Endometrial microvascular endothelial cells (primary cell): ENCODE results near the gene ITGA6. TPM values are rescaled to one million over a fixed set of nuclear protein-coding genes. Genes with fewer than 3 reads are reported as not detected.

Experiments
- in situ Hi-C: cut with HindIII; loops from 2 replicates; pipeline ENCODE4 v1.10.0; 2017; ENCODE audit warnings: low sequenced_read_pairs, low pct_unique_long_range_greater_than_20kb; ENCODE audit errors: inconsistent ontology term
- total RNA-seq: library from RNA; depleted of rRNA; stranded (reverse); fragments of >200 nt; gene quantifications from one replicate; pipeline ENCODE4 v1.2.3, GENCODE V29; 2015; ENCODE audit errors: inconsistent ontology term

ITGA6 gene
- total RNA-seq, 1 donor from 2014 or later: 295 TPM

DNA sequence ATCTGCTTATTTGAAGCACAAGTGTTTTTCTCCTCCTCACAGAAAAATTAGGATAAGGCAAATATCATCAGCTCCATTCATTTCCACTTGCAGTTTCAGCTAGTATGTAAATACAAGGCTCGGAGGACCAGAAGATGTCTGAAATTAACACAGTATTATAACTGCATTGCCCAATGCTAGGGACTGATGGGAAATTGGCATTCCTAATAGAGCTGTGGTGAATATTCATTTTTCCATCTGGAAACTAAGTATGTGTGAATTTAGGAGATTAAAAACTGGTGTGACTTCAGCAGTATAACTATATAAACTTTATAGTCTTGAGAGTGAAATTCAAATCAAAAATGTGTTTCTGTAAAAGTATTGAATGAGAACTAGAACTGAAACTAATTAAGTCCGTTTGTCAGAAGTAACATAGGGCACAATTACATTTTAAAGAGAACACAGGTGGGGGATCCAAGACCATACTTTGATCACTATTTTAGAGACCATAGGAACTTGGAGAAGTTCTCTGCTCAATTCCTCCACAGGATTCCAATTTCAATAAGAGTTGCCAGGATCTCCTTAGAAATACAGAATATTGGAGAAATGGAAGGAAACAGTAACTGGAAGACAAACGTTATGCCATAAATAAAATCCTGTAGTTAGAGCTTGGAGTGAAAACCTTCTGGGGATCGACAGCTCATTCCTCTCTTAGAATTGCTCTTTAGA is 12.1 kb upstream of the ITGA6 start:
- in situ Hi-C loops: no loop called here

- in situ Hi-C loops: no loop called here
Observed at GRCh38 chr2:172415865-172416183, 11.6 kb upstream of the ITGA6 start.

GRCh38 chr2:172416447-172417058 is 10.8 kb upstream of the ITGA6 start:
- in situ Hi-C loops: no loop called here

GRCh38 chr2:172420216-172420615 is 7.2 kb upstream of the ITGA6 start:
- in situ Hi-C loops: no loop called here

GRCh38 chr2:172423160-172423559 is 4.2 kb upstream of the ITGA6 start:
- in situ Hi-C loops: no loop called here

- in situ Hi-C loops: no loop called here
Observed at GRCh38 chr2:172425336-172425735, 2.0 kb upstream of the ITGA6 start.

DNA sequence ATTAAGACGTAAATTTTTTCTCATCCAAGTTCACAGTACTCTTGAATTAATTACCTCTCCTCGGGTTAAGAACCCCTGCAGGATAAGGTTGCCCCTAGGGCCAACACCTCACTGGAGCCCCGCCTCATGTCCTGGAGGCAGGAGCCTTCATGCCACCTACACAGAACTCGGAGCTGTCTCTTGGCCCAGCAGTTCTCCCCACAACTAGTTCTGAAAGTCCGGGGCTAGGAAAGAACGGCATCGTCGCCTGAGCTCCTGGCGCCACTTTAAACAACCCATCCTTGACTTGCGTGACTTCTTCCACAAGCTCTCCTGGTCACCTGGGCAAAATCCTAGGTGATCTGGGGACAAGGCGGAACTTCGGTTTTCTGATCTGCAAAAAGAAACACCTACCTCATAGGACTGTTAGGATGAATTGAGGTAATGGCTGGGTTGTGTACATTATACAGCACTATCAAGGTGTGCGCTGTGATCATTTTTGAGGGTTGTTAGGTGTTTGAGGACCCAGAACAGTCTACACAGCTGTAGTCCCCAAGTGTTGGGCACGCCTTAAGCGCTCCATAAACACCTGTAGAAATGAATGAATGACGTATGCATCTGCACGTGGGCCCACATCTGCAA is 641 bp upstream of the ITGA6 start:
- in situ Hi-C loops: no loop called here

- in situ Hi-C loops: no loop called here
Observed at GRCh38 chr2:172427990-172428831, 825 bp downstream of the ITGA6 start.

GRCh38 chr2:172428832-172429210 is 1.4 kb downstream of the ITGA6 start:
- in situ Hi-C loops: no loop called here

DNA sequence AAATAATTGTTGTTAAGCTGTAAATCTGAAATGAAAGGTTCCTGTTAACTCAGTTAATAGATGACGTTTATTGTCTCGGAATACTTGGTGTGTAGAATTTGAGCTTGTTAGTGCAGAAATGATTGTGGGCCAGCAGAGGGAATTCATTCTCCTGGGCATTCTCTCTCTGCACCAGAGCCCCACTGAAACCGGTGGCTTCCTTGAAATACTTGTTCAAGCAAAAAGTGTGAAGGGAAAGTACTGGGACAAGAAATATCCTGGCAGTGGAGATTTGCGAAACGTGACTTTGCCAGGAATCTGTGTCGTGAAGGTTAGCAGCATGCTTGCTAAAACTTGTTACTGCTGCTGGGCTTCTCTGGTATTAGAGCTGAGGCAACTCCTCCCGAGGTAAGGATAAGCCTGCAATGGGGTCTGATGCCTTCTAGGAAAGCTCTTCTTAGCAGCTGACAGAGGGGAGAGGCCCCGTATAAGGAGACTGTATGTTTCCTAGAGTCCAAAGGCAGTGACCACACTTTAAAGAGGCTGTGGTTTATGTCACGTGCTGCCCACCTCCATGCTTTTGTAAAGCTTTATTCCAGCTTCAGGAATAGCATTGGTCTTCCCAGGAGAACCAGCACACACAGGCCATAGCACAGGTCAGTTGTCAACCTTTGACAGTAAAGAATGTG is 2.0 kb downstream of the ITGA6 start:
- in situ Hi-C loops: no loop called here

- in situ Hi-C loops: no loop called here
Observed at GRCh38 chr2:172430027-172430426, 2.6 kb downstream of the ITGA6 start.

- in situ Hi-C loops: no loop called here
Observed at GRCh38 chr2:172430678-172431077, 3.3 kb downstream of the ITGA6 start.

DNA sequence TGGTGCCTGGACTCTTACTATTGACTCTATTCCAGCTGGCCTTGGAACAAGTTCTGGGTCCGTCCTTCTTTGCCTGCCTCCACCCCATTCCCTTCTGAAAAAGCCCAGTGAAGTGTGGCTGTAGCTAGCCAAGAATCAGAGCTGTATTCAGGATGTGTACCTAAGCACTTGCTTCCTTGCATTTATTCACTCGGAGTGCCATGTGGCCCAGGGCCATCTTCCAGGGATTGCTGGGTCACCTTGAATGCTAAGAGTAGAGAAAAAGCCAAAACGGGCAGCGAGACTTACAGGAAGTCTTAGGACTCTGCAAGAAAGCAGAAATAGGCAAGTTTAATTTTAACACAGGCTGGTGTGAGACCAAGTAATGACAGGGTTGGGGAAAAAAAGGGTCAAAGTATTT is 4.1 kb downstream of the ITGA6 start:
- in situ Hi-C loops: no loop called here

DNA sequence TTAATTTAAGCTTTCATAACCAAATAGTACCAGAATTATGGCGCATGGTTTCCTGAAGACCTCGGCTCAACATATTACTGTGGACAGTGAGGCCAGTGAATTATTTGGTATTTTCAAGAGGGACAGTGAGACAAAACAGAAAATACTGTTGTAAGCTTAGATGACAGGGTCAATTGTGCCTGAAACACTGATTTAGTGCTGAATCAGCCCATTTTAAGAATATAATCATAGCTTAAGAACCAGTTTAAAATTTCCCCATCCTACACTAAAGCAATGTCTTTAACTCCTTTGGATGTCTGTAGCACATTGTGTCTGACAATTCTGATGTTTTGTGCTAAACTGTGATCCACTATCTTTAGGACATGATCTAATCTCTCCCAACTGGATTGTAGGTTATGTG is 4.6 kb downstream of the ITGA6 start:
- in situ Hi-C loops: no loop called here

- in situ Hi-C loops: no loop called here
Observed at GRCh38 chr2:172433144-172433543, 5.8 kb downstream of the ITGA6 start.

- in situ Hi-C loops: no loop called here
Observed at GRCh38 chr2:172434821-172435605, 7.6 kb downstream of the ITGA6 start.

DNA sequence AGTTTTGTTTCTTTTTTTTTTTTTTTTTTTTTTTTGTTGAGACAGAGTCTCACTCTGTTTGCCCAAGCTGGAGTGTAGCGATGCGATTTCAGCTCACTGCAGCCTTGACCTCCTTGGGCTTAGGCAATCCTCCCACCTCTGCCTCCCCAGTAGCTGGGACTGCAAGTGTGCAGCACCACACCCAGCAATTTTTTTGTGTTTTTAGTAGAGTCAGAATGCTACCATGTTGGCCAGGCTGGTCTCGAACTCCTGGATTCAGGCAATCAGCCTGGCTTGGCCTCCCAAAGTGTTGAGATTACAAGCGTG is 8.2 kb downstream of the ITGA6 start:
- in situ Hi-C loops: no loop called here

- in situ Hi-C loops: no loop called here
Observed at GRCh38 chr2:172436889-172437288, 9.5 kb downstream of the ITGA6 start.
